HG03159 (cell line): Measurements from ENCODE around the gene SERINC5.

Experiments used
- ATAC-seq: cut with Tn5 transposase; IDR thresholded peaks from one replicate; pipeline ENCODE4 v1.9.1; 2021; ENCODE audit warnings: mild to moderate bottlenecking, moderate library complexity; ENCODE audit not compliant: unreplicated experiment

The SERINC5 gene

GRCh38 chr5:80255431-80255810 lies 427 bp downstream of the SERINC5 start:
- ATAC-seq: peak; percentile 28

GRCh38 chr5:80254767-80255430 lies 949 bp downstream of the SERINC5 start:
- ATAC-seq: no peak

- ATAC-seq: no peak
Measured at GRCh38 chr5:80251636-80252035, 4.2 kb downstream of the SERINC5 start.

- no peak for ATAC-seq
Measured at GRCh38 chr5:80250801-80251200, 5.0 kb downstream of the SERINC5 start.

GRCh38 chr5:80249901-80250300 lies 5.9 kb downstream of the SERINC5 start:
- ATAC-seq: no peak

GRCh38 chr5:80248378-80248777 lies 7.5 kb downstream of the SERINC5 start:
- ATAC-seq: no peak

GRCh38 chr5:80246995-80247729 lies 8.7 kb downstream of the SERINC5 start:
- ATAC-seq: peak; percentile 82

GRCh38 chr5:80246001-80246758 lies 9.7 kb downstream of the SERINC5 start:
- no peak for ATAC-seq

GRCh38 chr5:80243567-80243966 lies 12.3 kb downstream of the SERINC5 start:
- no peak for ATAC-seq

- ATAC-seq: no peak
Measured at GRCh38 chr5:80242849-80243248, 13.0 kb downstream of the SERINC5 start.

GRCh38 chr5:80240368-80240986 lies 15.4 kb downstream of the SERINC5 start:
- no peak for ATAC-seq

GRCh38 chr5:80239680-80240367 lies 16.0 kb downstream of the SERINC5 start:
- no peak for ATAC-seq

GRCh38 chr5:80238778-80239679 lies 16.8 kb downstream of the SERINC5 start:
- ATAC-seq: no peak

GRCh38 chr5:80238097-80238496 lies 17.8 kb downstream of the SERINC5 start:
- no peak for ATAC-seq

- no peak for ATAC-seq
Measured at GRCh38 chr5:80237243-80237642, 18.6 kb downstream of the SERINC5 start.

- ATAC-seq: no peak
Measured at GRCh38 chr5:80234116-80234948, 21.5 kb downstream of the SERINC5 start.

- no peak for ATAC-seq
Measured at GRCh38 chr5:80231693-80232092, 24.2 kb downstream of the SERINC5 start.

- ATAC-seq: no peak
Measured at GRCh38 chr5:80231243-80231642, 24.6 kb downstream of the SERINC5 start.
